Activated naive CD4-positive, alpha-beta T cell treated with anti-CD3 and anti-CD28 coated beads, Interleukin-2, amount 50 U/mL, for 72 hours (primary cell): ENCODE measurements around the gene GNPTG. TPM values are rescaled to one million over a fixed set of nuclear protein-coding genes. Genes with fewer than 3 reads are reported as not detected.

Experiments used
- ATAC-seq, 2 donors: fragments of 150-1000 bp; cut with Tn5 transposase; 2 replicates each; pipeline ENCODE4 v1.10.0; 2021; ENCODE audit warnings: mild to moderate bottlenecking in 2 of 2, moderate library complexity in 2 of 2
- DNase-seq, 2 donors: peaks; one replicate each; pipeline ENCODE4 v3.0.0; 2021 to 2022; ENCODE audit warnings: low spot score in 2 of 2
- H3K27ac Mint-ChIP-seq, 2 donors: one replicate each; pipeline ENCODE4 v1.8.0; 2022; ENCODE audit warnings: mild to moderate bottlenecking in 2 of 2, mixed read lengths in 2 of 2
- H3K36me3 Mint-ChIP-seq, 2 donors: one replicate each; pipeline ENCODE4 v1.8.0; 2022; ENCODE audit warnings: mixed read lengths in 2 of 2
- H3K9me3 Mint-ChIP-seq, 2 donors: one replicate each; pipeline ENCODE4 v1.8.0; 2022; ENCODE audit warnings: mixed read lengths in 2 of 2
- total RNA-seq, 2 donors: library from RNA; stranded (reverse); gene quantifications; one replicate each; pipeline ENCODE4 v1.2.3, GENCODE V29; 2022

Gene GNPTG
- total RNA-seq, 2 donors from 2014 or later, result 21.7 to 25.4 TPM

DNA sequence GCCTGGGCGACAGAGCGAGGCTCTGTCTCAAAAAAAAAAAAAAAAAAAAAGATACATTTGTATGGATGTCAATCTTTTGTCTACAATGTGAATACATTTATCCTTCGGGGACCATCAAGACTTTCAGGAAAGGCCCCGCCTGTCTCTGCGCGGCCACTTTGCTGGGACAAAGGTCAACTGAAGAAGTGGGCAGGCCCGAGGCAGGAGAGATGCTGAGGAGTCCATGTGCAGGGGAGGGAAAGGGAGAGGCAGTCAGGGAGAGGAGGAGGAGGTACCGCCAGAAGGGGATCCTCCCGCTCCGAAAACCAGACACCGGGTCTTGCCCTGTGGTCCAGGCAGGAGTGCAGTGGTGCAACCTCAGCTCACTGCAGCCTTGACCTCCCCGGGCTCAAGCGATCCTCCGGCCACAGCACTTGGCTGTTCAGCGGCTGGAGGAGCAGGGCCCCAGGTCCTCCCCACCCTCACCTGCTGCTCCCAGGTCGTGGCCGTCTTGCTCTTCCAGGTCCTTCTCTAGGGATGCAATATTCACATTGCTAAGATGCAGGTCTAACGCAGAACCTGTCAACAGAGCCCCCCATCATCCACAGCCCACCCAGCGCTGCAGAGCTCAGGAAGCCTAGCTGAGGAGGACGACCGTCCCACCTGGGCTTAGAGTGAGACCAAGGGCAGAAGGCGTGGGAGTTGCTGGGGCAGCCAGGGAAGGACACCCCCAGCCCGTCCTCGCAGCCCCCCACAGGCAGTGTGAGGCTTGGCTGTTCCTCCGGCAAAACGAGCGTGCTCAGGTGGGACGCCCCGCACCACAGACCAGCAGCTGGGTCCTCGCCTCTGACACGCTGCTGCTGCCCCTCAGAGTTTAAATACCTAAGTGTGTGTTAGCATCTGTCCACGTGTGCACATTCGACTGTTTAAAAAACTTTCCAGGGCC, 19.6 kb downstream of the GNPTG start:
- no peak overlapping the region for H3K27ac Mint-ChIP-seq
- H3K36me3 Mint-ChIP-seq, result no peaks in the 10 kb centered on the region
- DNase-seq (no peak), ATAC-seq (no peak)
- no peaks in the 10 kb centered on the region for H3K9me3 Mint-ChIP-seq

DNA sequence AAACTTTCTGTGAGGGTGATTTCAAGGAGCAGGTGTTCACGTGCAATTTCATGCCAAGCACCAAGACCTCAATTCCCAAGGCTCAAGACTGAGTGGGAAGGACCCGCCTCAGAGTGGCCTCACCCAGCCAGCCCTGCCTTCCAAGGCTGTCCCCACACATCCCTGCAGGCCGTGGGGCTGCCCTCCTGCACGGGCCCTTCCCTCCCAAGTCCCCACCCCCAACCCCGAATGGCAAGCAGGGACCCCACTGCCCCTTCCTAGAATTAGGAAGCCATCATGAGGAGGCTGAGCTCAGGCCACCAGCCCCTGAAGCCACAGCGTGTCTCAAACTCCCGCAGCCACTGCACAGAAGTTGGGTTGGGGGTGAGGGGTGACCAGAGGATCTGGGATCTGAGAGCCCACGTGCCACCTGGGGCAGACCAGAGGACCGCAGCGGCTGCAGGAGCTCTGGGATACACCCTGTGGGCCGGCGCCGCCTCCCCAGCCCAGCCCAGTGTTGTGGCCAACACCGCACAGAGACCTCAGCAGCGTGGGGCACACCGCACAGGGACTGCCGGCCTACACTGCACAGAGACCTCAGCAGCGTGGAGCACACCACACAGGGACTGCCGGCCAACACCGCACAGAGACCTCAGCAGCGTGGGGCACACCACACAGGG, 20.7 kb downstream of the GNPTG start:
- Mint-ChIP-seq H3K27ac (no peak overlapping the region), H3K9me3 (no peaks in the 10 kb centered on the region), H3K36me3 (no peaks in the 10 kb centered on the region)
- ATAC-seq (no peak), DNase-seq (no peak)

DNA sequence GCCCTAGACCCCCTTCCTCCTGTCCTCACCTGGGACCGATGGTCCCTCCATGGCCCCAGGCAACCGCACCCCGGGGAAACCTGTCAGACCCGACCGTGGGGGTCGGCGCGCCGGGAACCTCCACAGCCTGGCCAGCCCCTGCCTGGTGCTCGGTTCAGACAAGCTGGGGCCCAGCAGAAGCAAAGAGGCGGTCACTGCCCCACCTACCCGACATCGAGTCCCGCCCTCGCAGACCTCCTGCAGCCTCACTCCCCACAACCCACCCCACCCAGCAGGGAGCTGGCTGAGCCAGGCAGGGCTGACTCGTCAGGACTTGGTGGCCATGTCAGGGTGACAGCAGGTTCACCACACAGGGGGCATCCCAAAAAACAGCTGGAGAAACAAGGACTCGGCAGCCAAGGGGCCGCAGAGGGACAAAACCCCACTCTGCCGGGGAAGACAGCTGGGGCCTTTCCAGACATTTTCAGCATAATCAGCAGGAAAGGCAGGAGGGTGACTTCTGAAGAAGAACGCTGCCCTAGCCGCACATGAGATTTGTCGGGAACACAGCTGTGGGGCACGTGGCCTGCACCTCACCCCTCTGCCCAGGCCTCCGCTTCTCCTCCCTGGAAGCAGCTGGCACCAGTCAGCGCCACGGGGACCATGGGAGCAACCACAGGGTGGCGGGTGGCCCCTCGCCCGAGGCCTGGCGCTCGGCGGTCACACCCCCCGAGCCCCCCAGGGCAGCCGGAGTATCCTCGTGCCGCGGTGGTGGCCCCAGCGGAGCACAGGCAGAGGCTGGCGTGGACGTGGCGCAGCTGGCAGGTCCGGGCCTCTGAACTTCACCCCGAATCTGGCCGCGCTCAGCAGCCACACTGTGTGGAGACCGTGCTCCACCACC, 22.9 kb downstream of the GNPTG start:
- no peak for DNase-seq
- H3K36me3 Mint-ChIP-seq, result peaks cover 4 to 12% of the 10 kb centered on the region in 2 donors
- ATAC-seq, result no peak
- H3K9me3 Mint-ChIP-seq, result no peaks in the 10 kb centered on the region
- H3K27ac Mint-ChIP-seq, result no peak overlapping the region

DNA sequence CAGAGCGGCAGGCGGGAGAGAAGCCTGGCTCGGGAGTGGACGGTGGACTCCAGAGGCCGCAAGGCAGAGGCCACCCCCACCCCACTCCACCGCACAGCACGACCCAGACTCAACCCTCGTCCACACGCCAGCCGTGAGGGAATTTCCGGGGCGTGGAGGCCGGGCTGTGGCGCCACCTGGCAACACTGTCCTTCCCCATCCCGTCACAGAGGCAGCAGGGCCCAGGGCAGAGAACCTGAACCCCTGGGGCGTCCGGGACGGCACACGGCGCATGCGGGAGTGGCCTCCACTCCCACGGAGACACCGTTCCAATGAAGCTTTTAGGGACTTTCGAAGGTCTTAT, 23.5 kb downstream of the GNPTG start:
- Mint-ChIP-seq H3K27ac (no peak overlapping the region), H3K9me3 (no peaks in the 10 kb centered on the region), H3K36me3 (peaks cover 4 to 12% of the 10 kb centered on the region in 2 donors)
- DNase-seq (no peak), ATAC-seq (no peak)

DNA sequence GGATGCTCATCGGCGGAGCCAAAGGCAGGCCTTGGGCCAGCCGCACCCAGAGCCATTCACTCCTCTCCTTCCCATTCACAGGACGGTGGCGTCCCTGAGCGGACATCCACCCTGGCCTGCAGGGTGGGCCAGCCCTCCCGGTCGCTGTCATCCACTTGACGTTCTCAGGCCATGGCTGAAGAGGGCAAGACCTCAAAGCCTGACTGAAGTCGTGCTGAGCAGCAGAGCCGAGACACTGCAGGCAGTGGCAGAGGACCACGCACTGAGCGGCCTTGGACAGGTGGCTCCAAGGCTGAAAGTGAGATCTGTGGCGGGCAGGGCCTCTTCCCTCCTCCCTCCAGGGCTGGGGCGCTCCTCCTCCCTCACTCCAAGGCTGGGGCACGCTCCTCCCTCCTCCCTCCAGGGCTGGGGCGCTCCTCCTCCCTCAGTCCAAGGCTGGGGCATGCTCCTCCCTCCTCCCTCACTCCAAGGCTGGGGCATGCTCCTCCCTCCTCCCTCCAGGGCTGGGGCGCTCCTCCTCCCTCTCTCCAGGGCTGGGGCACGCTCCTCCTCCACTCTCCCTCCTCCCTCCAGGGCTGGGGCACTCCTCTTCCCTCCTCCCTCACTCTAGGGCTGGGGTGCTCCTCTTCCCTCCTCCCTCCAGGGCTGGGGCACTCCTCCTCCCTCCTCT, 24.1 kb downstream of the GNPTG start:
- DNase-seq (no peak), ATAC-seq (no peak)
- Mint-ChIP-seq H3K9me3 (no peaks in the 10 kb centered on the region), H3K27ac (no peak overlapping the region), H3K36me3 (peaks cover 4 to 12% of the 10 kb centered on the region in 2 donors)

DNA sequence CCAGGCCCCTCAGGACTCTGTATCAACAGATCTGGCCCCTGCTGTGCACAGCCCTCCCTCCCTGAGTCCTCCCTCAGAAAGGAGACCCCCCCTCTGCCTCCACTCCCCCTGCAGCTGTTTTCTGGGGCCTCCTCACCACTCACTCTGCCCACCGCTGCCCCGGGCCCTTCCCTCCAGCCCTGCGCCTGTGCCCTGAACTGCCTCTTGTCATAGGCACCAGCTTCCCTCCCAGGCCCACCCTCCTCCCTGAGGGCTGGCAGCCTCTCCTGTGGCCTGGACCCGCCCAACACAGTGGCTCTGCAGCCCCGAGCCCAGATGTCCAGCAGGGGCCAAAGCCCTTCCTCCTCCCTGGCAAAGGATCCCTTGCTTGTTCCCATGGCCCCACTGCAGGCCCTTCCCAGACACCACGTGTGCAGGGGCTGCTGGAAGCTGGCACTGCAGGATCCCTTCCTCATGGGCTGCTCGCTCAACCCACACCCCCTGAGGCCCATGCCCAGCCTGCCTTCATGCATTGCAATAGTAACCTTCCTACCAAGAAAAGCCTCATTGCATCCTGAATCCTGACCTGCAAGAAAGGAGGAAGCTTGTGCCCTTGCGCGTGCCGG, 25.8 kb downstream of the GNPTG start:
- Mint-ChIP-seq H3K9me3 (no peaks in the 10 kb centered on the region), H3K36me3 (peaks cover 4 to 12% of the 10 kb centered on the region in 2 donors), H3K27ac (no peak overlapping the region)
- no peak for DNase-seq
- ATAC-seq, result no peak

DNA sequence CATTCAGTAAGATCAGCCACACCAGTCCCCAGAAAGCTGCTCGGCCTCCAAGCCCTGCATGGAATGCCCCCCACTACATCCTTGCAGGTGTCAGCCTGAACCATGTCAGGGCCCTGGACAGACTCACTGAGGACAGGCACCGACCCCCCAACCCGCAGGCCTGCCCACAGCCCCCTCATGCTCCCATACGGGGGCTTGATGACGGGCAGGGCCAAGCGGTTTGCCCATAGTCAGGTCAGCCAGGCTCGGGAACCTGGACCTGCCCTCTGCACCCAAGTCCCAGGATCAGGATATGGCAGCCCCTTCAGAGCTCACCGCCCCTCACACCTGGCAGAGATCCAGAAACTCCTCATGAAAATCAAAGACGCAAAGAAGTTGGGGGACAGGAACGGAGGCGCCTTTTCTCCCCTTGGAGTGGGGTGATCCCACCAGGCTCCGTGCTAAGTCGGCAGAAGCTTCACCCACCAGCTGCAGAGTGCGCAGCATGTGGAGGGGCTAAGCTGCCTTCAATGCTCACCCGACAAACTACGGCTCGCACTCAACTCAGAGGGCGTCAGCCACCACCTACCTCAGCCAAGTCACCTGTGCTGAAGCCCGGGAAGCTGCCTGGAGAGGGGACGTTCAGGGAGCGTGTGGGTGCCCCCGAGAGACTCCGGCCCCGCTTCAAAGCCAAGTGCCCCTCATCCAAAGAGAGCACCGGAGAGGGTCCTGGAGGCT, 26.5 kb downstream of the GNPTG start:
- H3K36me3 Mint-ChIP-seq, result peaks cover 4 to 12% of the 10 kb centered on the region in 2 donors
- no peaks in the 10 kb centered on the region for H3K9me3 Mint-ChIP-seq
- ATAC-seq, result no peak
- no peak for DNase-seq
- H3K27ac Mint-ChIP-seq, result peak overlapping the region; percentile 81 to 94

DNA sequence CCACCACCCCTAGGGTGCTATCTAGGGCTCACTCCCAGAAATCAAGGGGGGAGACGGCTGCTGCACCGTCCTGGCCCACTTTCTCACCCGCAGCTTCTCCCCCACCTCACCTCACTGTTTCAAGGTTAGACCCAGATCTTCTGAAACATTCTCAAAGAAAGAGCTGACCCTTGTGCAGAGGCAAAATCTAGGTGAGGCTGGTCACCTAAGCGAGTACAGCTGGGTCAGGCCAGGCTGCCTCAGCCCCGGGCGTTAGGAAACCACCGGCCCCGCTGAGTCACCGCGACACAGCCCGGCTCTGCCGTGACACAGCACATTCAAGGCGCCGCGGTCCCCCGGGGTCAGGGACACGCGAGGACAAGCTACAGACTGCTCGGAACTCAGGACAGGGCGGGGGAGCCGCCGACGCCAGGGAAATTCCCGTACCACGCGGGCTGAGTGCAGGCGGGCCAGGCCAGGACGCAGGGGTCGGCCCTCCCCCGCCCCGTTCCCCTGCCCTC, 27.1 kb downstream of the GNPTG start:
- H3K27ac Mint-ChIP-seq, result peak overlapping the region; percentile 81 to 92
- no peaks in the 10 kb centered on the region for H3K9me3 Mint-ChIP-seq
- DNase-seq (peak; percentile 65 to 82), ATAC-seq (peak; percentile 64 to 78)
- H3K36me3 Mint-ChIP-seq, result peaks cover 4 to 12% of the 10 kb centered on the region in 2 donors

DNA sequence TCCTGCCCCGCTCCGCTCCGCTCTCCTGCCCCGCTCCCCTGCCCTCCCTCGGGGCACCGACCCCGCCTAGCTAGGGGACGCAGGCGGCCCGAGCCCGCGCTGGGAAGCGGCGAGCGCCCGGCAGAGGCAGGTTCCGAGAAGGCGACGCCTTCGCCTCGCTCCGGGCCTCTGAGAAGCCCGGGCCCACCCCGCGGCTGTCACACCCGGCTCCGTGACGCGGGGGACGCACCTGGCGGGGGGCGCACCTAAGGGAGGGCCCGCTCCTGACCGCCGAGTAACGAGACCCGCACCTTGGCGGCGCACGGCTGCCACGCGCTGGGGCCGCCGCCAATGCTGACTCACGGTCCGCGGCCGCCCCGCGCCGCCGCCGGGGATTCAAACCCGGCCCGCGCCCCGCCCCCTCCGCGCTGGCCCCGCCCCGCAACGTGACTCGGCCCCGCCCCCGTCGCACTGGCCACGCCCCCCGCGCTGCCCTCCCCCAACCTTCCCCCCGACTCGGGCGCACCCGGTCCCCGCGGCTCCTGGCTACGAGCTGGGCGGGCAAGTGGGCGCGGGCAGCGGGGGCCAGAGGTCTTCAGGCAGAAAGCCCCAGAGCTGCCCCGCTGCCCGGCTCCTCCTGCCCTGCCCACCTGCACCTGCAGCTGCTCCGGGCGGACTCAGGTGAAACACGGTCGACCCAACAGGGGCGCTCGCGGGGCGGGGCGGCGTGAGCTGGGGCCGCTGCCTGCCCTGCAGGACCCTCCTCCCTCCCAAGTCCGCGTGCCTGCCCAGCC, 27.8 kb downstream of the GNPTG start:
- peaks cover 4 to 12% of the 10 kb centered on the region in 2 donors for H3K36me3 Mint-ChIP-seq
- ATAC-seq (peak; percentile 70 to 82), DNase-seq (peak; percentile 74)
- peak overlapping the region; percentile 81 to 91 for H3K27ac Mint-ChIP-seq
- no peaks in the 10 kb centered on the region for H3K9me3 Mint-ChIP-seq

DNA sequence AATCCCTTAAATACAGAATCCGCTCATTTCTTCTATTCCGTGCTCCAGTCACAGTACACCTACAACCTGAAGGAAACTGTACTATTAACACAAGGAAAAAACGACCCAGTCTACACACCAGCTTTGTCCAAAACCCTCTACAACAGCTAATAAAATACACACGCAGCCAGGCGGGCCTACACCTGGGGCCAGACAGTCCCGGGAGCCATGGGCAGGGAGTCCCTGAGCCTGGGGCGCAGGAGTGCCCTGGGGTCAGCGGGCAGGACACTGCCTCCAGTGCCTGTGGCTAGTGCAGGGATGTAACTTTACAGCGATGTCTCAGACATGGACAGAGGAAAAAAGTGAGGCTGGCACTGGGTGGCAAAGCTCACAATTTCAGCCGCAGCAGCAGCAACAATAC, 28.5 kb downstream of the GNPTG start:
- DNase-seq (no peak), ATAC-seq (no peak)
- H3K27ac Mint-ChIP-seq, result peak overlapping the region; percentile 72 to 91
- no peaks in the 10 kb centered on the region for H3K9me3 Mint-ChIP-seq
- peaks cover 4 to 12% of the 10 kb centered on the region in 2 donors for H3K36me3 Mint-ChIP-seq

DNA sequence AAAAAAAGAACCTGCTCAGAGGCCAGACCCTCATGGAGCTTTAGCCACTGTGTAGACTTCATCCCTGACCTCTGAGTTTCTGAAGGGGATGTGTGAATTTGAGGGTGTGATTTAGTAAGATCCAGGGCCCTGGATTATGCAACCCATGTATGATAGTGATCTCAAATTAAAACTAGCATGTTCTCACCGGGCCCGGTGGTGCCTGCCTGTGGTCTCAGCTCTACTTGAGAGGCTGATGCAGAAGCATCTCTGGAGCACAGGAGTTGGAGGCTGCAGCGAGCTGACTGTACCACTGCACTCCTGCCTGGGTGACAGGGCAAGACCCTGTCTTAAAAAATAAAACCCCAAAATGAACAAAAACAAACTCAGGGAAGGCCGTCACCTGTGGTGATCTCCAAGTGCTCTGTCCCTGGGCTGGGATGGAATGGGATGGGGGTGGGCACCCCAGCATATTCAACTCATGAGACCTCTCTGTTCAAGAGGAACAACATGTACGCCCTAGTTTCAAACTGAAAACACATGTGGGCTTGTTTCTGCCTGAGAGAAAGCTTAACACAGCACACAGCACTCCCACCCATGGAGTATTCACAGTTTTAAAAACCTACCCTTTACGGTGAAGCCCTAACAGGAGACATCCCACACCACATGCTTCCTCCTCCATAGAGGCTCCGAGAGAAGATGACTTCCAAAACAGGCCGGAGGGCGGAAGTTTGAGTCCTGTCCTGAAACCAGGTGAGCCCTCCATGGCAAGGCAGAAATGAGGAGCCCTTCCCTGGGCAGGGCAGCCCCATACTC, 30.1 kb downstream of the GNPTG start:
- peaks cover 4 to 12% of the 10 kb centered on the region in 2 donors for H3K36me3 Mint-ChIP-seq
- DNase-seq (no peak), ATAC-seq (no peak)
- no peaks in the 10 kb centered on the region for H3K9me3 Mint-ChIP-seq
- H3K27ac Mint-ChIP-seq, result no peak overlapping the region

DNA sequence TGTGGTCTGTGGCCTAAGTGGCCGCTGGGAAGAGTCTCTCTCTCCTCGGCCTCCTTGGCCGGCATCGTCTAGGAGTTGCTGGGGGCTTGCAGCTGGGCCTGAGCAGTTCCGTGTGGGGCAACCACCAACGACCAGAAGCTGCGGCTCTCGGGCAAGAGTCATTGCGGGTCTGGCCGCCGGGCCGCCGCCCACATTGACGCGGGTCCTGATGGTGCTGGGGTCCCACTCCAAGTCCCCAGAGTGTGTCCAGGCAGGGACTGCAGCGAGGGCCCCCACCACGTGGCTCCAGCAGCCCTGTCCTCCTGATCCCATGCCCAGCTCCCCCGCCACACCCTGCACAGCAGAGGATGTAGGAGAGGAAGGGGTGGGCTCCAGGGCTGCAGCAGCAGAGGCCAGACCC, 31.8 kb downstream of the GNPTG start:
- H3K36me3 Mint-ChIP-seq, result peaks cover 4 to 5% of the 10 kb centered on the region in 2 donors
- H3K9me3 Mint-ChIP-seq, result no peaks in the 10 kb centered on the region
- ATAC-seq (no peak), DNase-seq (no peak)
- H3K27ac Mint-ChIP-seq, result no peak overlapping the region

DNA sequence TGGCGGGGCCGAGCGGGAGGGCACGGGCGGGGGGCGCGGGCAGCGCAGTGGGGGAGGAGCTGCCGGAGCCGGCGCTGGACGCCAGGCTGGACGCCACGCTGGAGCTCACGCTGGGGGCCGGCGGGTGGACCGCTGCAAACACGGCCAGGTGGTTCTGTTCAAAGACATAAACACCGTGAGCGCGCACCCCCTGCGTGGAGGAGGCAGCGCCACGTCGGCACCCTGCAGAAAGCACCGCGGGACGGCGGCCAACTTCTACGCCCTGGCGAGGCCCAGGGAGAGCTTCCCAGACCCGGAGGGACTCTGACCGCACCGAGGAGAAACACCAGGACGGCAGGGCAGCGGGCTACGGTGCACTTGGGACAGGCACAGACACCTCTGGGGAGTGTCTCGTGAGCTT, 33.5 kb downstream of the GNPTG start:
- H3K9me3 Mint-ChIP-seq, result no peaks in the 10 kb centered on the region
- H3K36me3 Mint-ChIP-seq, result no peaks in the 10 kb centered on the region
- H3K27ac Mint-ChIP-seq, result no peak overlapping the region
- ATAC-seq (no peak), DNase-seq (no peak)

DNA sequence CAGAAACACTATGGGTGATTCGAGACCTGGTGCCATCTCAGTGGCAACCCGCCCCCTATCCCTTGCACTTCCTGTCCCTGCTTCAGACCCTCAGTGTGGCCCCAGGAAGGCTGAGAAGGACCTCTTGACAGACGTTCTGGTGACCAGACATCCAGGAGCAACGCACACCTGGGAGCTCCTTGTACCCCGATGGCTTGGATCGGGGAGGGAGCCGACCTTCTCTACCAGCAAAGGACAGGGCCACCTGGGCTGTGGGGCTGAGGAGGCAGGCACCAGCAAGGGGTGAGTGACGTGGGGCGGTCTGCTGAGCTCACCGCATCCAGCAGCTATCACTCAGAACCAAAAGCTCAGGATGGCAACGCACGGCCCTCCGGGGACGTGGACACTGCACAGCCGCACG, 35.6 kb downstream of the GNPTG start:
- ATAC-seq, result no peak
- no peaks in the 10 kb centered on the region for H3K36me3 Mint-ChIP-seq
- no peaks in the 10 kb centered on the region for H3K9me3 Mint-ChIP-seq
- H3K27ac Mint-ChIP-seq, result no peak overlapping the region
- DNase-seq, result no peak
